Astrocyte (in vitro differentiated cells and primary cell): ENCODE data around the gene ZNRF2.

Source experiments
- EZH2 ChIP-seq: IDR thresholded peaks from 2 replicates; pipeline ENCODE4 v1.6.1; 2012; ENCODE audit warnings: mild to moderate bottlenecking, low read length, inconsistent platforms; ENCODE audit not compliant: insufficient read depth
- TF ChIP-seq, protein P1 (sequence below): IDR thresholded peaks from 2 replicates; pipeline ENCODE4 v1.5.1; 2011; ENCODE audit warnings: low read depth, mild to moderate bottlenecking, inconsistent platforms, low read length, moderate library complexity; ENCODE audit not compliant: insufficient read depth

DNA sequence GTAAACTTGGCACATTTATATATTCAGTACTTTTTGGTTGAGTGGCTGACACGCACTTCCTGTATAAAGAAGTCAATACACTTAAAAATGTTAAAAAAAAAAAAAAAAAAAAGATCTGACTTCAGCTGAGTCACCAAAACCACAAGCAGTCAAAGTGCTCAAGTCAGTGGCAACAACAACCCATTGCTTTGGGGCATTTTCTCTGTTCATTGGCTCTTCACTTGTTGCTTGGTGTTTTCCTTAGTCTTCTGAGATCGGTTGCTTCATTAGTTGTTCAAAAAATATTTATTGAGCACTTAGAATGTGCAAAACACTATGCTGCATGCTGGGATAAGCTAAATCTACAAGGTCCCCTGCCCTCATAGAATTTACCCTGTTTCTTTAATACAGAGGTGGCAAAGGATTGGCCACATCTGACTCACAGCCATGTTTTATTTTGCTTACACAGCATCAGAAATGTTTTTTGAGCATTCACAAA is 63.7 kb downstream of the ZNRF2 start:
- TF ChIP-seq, protein P1, sequence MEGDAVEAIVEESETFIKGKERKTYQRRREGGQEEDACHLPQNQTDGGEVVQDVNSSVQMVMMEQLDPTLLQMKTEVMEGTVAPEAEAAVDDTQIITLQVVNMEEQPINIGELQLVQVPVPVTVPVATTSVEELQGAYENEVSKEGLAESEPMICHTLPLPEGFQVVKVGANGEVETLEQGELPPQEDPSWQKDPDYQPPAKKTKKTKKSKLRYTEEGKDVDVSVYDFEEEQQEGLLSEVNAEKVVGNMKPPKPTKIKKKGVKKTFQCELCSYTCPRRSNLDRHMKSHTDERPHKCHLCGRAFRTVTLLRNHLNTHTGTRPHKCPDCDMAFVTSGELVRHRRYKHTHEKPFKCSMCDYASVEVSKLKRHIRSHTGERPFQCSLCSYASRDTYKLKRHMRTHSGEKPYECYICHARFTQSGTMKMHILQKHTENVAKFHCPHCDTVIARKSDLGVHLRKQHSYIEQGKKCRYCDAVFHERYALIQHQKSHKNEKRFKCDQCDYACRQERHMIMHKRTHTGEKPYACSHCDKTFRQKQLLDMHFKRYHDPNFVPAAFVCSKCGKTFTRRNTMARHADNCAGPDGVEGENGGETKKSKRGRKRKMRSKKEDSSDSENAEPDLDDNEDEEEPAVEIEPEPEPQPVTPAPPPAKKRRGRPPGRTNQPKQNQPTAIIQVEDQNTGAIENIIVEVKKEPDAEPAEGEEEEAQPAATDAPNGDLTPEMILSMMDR, result no peak
- TF ChIP-seq EZH2, result no peak
